RPMI7951 (cell line): ENCODE measurements around the gene SFMBT1. TPM values are rescaled to one million over a fixed set of nuclear protein-coding genes. Genes with fewer than 3 reads are reported as not detected.

Experiments
- DNase-seq: peaks from one replicate; pipeline ENCODE4 v3.0.0-alpha.2; 2012; ENCODE audit warnings: low read depth
- total RNA-seq: library from RNA; depleted of rRNA; stranded (reverse); fragments of >200 nt; shearing (Covaris generic); gene quantifications from 2 replicates; pipeline ENCODE4 v1.2.3, GENCODE V29; 2014

SFMBT1 gene
- total RNA-seq, 1 experiment from 2014 or later, result 9.3 TPM

DNA sequence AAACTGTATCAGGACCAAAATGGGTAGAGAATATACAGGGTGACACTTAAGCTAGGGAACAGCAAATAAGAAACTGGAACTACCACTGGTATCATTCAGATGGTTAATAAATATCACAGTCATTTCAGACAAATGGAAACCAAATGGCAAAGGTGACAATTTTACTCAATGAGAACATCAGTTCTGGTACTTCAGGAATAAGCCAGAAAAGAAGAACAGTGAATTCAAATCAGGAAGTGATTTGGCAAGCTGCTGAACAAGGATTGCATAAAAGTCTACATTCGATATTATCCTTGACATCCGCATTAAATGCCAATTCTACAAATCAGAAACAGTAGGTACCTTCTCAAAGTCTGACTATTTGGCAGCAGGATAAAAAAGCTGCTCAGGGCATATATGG lies 125.0 kb downstream of the SFMBT1 start:
- DNase-seq, result no peak

DNA sequence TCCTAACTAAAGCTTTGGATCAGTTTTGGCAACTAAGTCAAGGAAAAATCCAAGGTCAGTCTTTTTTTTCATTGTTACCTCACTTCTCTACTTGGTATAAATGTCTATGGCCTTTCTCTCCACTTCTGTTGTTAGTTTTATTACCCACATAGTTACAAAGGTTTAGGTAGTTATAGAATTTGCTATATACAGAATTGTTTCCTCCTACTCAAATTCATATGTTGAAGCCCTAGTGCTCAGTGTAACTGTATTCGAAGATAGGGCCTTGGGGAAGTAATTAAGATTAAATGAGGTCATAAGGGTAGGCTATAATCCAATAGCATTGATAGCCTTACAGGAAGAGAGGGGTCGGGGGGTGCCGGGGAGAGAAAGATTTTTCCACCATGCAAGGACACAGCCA lies 128.8 kb downstream of the SFMBT1 start:
- DNase-seq, result no peak

DNA sequence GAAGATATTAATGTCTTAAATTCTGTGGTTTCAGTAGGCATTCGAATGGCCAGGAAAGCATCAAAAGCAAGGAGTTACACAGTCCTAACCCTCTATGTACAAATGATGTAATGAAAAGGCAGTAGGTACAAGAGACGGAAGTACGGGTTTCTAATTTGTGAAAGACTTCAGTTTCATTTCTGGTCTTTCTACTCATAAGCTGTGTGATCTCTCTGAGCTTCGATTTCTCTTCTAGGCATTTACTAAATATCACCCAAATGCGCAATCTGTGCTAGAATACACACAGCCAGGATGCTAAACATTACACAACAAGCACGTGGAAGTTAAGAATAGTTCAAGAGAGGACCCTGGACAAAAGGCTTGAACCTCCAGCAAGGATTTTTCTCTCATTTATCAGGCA lies 130.6 kb downstream of the SFMBT1 start:
- DNase-seq, result no peak

DNA sequence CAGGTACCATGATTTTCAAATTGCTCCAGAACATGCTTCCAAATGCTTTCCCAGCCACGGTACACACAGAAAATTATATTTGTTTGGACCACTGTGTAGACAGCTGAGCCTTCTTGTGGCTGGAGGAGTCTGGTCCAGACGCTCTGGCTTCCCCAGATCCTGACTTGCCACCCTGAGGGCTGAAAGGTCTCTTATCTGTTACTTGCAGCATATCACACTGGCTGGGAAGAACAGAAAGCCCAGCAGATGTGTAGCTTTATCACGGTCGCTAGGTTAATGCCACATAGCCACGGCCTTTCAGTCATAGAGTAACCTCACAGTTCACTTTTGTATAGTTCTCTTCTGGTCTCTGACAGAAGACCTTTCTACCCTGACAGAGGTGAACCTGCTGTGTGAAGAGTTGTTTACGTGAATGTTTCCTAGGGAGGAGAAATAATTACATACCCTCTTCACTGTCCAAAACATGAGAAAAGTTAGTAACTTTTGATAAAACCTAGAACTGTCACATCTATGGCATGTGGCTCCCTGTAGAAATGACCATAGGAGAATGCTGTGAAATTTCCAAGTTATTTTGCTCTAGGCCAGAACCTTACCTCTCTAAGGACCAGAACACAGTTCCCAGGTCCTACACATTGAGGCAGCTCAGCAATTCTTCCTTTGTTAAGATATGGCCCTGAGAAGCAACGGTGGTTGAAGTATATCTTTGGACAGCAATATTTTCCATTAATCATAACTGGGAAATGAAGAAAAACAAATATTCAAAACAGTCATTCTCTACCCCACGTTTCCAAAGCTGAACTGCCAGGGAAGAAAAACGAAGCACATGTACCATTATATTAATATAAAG lies 132.8 kb downstream of the SFMBT1 start:
- no peak for DNase-seq

DNA sequence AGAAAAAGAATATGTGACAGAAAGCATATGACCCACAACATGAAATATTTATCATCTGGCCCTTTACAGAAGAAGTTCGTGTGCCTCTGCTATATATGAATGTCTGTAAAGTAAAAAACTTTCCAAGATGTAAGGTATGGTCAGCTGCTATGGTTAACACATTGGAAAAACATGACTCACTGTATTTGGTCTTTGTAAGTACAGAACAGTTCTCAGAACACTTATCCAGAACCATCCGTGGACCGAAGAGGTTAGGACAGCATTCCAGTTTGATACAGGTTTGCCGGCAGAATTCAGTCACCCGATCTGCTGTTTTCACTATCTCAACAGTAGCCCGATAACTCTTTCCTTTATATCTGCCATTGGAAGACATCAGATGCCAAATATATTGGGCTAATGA lies 135.1 kb downstream of the SFMBT1 start:
- no peak for DNase-seq

DNA sequence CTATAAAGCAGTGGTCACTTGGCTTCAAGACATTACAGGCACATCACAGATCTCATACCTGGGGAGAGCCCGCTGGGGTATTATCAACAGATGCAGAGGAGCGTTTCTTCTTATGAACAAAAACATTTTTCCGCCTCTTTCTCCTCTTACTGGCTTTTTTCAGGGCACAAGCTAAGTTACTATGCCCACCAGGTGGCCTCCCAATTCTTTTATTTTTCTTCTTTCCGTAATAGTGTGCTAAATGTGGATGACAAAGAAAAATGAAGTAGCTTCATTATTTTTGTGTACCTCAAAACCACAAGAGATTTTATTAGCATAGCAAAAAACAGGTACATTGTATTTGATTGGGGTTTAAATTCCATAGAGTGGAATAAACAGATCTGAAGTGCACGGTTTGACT lies 138.4 kb downstream of the SFMBT1 start:
- DNase-seq, result no peak

DNA sequence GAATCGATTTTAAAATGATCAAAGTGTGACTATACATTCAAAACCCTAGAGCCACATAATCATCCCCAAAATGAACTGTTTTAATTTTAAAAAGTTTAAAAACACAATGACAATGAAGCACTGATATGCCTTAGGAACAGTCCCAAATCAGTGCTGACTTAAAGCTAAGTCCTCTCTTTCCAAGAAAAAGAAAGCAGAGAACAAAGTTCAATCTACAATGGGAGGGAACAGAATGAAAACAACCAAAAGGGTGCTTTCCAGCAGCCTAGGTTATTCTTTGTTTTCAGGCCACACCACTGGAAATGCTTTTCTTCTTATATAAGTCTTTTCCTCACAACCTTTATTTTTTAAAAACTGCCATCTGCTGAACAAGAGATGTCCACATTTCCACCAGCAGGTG lies 141.3 kb downstream of the SFMBT1 start:
- DNase-seq, result no peak

DNA sequence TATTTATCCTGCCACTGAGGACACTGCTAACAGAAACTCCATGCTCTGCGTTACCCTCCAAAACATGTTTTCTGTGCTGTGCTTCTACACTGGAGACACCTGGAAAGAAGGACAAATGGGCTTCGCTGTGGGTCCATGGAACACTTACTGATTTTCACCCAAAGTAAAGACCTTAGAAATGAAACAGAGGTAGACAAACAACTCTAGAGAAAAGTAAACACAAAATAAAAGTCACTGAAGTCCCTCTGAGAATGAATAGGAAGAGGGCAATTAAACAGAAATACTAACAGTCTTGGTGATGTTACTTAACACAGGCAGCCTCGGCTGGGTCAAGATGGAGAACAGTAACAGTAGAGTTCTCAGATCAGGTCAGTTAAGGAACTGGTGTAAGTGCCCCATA lies 141.9 kb downstream of the SFMBT1 start:
- DNase-seq, result no peak

DNA sequence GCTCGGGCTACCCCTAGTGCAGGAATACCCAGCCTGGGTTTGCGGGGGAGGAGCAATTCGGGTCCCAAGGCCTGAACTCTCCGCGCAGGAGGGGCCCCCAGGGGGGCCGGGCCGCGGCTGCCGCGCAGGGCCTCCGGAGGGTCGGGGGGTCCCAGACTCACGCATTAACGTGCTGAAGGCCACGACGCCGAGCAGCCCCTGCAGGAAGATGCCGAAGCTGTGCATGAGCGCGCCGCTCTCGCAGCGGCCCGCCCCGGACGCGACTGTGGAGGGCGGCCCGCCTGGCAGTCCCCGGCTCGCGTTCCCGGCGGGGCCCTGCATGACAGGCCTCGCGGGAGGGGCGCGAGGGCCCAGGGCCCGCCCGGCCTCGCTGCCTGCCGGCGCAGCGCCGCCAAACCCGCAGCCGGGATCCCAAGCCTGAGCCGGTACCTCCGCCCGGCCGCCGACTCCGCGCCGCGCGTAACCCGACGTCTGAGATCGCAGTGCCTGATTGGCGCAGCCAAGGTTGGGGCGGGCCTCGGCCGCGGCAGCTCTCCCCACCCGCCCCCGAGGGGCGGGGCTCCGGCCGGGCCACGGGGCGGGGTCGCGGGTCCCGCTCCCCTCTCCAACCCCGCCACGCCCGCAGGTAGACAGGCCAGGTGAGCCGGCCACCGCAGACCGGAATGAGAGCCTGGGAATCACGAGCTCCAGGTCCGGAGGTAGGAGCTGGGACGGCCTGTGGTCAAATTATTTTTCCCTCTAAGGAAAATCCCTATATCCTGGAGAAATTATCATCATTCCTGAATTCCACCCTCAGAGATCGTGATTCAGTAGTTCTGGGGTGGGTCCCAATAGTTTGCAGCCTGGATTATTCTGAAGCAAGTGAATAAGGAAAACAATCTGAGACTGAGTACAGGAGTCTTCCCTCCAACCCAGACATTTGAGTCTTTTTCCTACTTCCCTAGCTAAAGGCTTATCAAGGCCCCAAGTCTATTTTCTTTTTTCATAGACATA lies 148.4 kb downstream of the SFMBT1 start, which contains the start of gene STIMATE:
STIMATE (minus strand) TSS at position 419 of the 993 bp plus-strand sequence; CDS start at position 321, 98 bp downstream.
- peak; percentile 82 for DNase-seq

DNA sequence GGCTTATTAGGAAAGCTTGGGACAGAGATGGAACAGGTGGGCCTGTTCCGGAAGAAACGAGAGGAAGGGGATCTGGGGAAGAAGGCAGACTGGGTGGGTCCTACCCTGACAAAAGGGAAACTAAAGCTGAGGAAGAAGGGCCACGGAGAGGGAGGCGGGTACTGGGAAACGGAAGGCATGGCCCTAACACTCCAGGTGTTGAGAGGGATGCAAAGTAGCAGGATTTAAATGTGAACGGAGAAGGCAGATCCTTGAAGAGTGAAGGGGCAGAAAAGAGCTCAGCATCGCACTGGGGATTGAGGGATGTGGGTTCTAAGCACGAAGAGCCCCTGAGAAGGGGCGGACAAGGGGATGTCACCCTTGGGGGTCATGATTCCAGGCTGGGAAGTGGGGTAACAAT lies 149.3 kb downstream of the SFMBT1 start:
- no peak for DNase-seq

DNA sequence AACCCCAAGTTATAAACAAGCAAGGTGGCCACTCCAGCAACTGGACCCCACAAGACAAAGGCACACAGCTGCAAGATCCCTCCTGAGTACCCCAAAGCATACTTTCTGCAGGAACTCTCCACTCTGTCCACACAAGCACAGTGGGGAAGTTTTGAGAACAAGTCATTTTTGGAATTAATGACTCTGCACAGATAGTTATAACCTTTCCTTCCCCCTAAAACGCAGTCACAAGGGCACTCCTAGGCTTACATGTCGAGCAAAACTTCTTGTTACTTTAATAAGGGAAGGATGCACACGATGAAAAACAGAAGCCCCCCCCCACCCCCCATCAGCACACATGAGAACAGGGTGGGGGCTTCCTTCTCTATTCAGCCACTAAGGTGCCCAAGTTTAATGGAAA lies 149.7 kb downstream of the SFMBT1 start:
- DNase-seq, result no peak

DNA sequence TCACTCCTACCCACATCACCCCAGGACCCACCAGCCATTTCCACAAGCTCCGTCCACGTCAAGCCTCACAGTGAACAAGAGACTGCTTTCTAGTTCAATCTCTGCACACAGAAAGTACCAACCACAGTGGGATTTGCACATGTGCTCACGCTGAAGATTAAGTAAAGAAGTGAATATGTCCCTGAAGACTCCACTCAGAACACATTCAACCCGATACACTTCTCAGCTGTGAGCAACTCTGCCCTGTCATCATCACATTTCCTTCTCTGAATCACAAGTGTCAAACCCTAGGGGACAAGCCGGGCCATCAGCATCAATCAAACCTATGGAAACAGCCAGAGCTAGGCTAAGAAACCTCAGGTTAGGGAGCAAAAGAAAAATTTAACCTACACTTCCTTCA lies 150.5 kb downstream of the SFMBT1 start:
- no peak for DNase-seq

DNA sequence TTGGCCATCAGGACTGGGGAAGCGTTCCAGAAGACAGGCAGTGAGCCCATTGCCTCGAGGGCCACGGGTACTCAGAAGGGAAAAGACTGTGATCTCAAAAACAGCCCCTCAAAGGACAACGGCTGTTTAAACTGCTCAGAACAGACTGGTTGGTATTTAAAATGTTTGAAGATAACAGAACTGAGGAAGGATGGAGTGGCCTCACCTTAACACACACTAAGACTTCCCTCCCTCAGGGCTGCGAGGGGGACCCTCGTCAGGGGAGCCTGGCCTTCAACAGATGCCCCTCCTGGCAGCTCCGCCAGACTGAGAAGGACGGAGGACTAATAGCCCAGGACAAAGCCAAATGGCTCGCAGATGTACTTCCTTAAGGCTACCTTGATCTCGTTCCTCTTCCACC lies 151.1 kb downstream of the SFMBT1 start:
- no peak for DNase-seq

DNA sequence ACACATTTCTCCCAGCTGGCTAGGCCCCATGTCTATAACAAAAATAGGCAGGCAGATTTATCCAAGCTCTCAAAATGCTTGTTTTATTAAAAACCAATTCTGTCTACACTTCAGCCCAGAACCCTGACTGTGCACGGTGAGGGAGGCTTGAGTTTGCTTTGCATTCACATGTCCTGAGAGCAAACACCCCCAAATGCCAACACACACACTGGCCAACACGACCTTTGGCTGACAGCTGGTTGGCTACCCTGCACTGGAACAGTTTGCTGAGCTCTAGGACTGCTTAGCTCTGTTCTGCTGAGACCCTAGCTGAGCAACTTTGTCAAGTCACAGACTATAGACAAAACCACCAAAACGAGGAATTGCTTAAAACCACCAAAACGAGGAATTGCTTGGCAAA lies 152.2 kb downstream of the SFMBT1 start:
- no peak for DNase-seq

DNA sequence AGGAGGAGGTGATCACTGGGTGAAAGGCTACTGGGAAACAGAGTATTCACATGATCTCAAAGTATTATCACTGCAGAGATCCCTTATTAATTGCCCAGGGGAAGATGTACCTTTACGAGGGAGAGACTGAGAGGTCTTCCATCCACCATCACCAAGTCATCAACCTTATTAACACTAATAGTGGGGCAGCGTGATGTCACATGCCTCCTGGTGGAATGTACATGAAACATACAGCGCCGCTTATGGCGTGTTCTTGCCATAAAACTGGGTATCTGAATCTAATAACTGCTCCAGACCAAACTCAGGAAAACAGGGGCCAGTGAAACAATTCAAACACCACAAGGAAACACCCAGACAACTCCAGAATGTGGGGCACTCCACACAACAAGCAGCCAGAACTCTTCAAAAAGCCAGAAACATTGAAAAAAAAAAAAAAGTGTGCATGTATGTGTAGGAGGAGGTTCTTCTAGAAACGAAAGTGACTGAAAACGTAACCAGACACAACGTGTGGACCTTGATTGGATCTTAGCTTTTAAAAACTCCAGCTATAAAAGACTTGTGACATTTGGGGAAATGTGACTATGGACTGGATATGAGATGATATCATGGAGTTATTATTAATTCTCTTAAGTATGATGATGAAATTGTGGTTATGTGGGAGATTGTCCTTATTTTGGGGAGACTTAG lies 153.1 kb downstream of the SFMBT1 start:
- DNase-seq, result no peak

DNA sequence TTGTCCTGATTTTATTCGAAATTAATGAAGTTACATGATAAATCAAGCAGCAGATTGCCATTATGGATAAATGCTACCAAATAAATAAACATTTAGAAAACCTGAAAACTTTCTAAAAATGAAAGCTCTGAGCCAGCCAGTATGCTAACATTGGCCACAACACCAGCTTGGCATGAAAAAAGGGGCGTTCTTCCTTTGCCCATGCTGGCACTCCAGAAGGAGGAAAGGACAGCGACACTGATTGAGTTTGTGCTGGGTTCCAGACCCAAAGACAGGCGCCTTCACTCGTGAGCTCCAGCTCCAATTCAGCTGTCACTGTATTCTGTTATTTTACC lies 153.6 kb downstream of the SFMBT1 start:
- DNase-seq, result no peak

DNA sequence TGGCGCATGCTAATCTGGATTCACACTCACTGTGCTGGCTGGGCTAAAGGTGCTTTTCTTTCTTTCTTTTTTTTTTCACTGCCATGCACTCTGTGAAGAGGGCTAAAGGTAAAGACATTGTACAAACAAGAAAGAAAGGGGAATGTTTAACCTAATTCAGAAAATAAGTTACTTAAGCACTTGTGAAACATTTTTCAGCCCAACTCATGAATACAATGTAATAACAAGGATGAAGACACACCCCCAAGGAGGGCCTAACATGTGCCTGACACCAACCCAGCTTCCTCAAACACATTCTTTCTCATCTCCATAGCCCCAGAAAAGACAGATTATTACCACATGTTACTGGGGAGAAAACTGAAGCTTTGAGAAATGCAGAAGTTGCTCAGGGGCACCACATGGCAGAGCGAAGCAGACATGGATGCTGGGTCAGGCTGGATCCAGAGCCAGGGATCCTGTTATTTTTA lies 154.2 kb downstream of the SFMBT1 start:
- peak; percentile 14 for DNase-seq

DNA sequence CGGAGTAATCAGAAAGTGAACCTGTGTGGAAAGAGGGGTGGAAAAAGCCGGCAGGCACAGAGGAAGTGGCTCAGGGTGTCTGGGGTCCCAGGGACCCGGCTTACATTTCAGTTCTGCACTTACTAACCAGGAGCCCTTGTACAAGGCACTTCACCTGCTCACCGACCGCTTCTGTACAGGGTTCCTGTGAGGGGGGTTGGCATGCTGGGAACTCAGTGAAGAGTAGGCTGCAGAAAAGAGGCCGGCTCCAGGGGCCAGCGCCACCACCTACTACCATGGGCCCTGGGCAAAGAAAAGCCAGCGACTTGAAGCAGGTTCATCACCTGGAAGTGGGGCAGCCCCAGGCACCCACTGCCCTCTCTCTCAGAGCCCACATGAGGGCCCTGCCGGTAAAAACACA lies 154.7 kb downstream of the SFMBT1 start:
- no peak for DNase-seq

DNA sequence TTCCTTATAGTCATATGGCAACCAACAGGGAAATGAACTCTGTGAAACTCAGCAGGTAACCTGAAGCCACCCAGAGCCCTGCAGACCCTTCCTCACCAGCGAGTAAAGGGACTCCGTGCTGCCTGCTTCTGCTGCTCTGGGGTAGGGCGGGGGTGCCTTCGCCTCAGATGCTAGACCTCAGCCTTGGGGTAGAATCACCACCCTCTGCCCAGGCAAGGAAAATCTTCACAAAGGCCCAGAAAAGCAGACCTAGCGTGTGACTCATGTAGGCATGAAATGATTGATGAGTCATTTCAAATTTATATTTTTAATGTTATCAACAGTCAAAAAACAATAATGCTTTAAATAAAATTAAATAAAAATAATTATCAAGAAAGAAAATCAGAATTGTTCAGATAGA lies 155.1 kb downstream of the SFMBT1 start:
- no peak for DNase-seq

DNA sequence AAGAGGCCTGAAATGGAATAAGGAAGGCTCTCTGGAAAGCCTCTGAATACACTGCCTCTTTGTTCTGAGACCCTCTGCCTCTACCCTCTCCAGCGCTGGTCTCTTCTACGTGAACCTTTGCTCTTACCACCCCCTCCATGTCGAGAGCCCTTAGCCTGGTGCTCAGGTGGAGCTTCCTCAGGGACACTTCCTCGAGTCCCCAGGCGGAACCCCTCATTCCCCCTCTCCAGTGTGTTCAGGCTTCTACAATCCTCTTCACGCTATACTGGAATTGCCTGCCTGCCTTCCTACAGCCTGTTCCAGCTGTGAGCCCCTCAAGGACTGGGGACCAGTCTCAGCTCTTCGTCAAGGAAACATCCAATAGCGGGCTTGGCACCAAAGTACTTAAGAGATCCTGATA lies 156.0 kb downstream of the SFMBT1 start:
- DNase-seq, result no peak

DNA sequence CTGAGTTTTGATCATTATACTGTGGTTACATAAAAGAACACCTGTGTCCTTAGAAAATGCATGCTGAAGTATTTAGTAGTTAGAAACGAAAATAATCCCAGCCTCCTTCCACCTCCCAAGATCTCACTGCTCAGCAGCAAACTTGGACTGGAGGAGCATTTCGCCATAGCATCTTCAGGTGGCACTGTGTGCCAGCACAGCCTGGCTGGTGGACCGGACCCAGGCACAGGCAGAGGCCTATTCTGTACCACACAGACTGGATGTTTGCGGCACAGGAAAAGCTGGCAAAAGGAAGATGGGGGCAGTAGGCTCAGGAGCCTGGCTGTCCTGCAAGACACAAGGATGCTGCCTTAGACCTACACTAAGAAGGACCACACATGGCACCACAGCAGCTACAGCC lies 158.7 kb downstream of the SFMBT1 start:
- no peak for DNase-seq
